H1 (cell line): ENCODE results near the gene IGBP1. TPM values are rescaled to one million over a fixed set of nuclear protein-coding genes. Genes with fewer than 3 reads are reported as not detected.

Experiments
- CTCF ChIA-PET: fragments of 300-600 bp; sonication (Branson Sonifier 250); formaldehyde crosslinking; loops from one replicate; lab custom pipeline; 2021; ENCODE audit not compliant: partially characterized antibody; lab: Charles Lee
- POLR2A ChIA-PET: fragments of 300-600 bp; sonication (Branson Sonifier 250); formaldehyde crosslinking; loops from one replicate; lab custom pipeline; 2021; ENCODE audit warnings: inconsistent platforms; ENCODE audit not compliant: partially characterized antibody; lab: Charles Lee
- DNase-seq, 2 experiments: peaks; one replicate each; pipeline versions ENCODE4 v3.0.0 to v3.0.0-alpha.2; 2010 to 2022; ENCODE audit warnings: low spot score in 2 of 2, low read depth in 1 of 2, mixed read lengths in 1 of 2
- FAIRE-seq: peaks from 2 replicates; lab custom pipeline; 2011; peaks lifted over from hg19 to GRCh38; lab: Jason Lieb, UNC
- H2AFZ ChIP-seq: 2 replicates; pipeline ENCODE4 v1.8.1; 2012; ENCODE audit warnings: low read length, inconsistent platforms
- H2AK5ac ChIP-seq: 2 replicates; pipeline ENCODE4 v1.6.1; 2013; ENCODE audit warnings: low read depth, low read length
- H2BK120ac ChIP-seq: replicated peaks from 2 replicates; pipeline ENCODE3; 2013; ENCODE audit warnings: low read depth, low read length, inconsistent platforms
- H2BK12ac ChIP-seq: 2 replicates; pipeline ENCODE4 v1.6.1; 2013; ENCODE audit warnings: low read depth, low read length
- H2BK15ac ChIP-seq: 2 replicates; pipeline ENCODE4 v1.6.1; 2013; ENCODE audit warnings: low read length
- H2BK20ac ChIP-seq: 2 replicates; pipeline ENCODE4 v1.6.1; 2013; ENCODE audit warnings: low read length
- H2BK5ac ChIP-seq: 2 replicates; pipeline ENCODE4 v1.6.1; 2013; ENCODE audit warnings: low read depth, low read length
- H3K14ac ChIP-seq: 2 replicates; pipeline ENCODE4 v1.6.1; 2013; ENCODE audit warnings: inconsistent platforms; ENCODE audit not compliant: insufficient read length
- H3K18ac ChIP-seq: 2 replicates; pipeline ENCODE4 v1.6.1; 2013; ENCODE audit warnings: low read length; ENCODE audit errors: extremely low read depth
- H3K23ac ChIP-seq: 2 replicates; pipeline ENCODE4 v1.6.1; 2013; ENCODE audit warnings: inconsistent platforms; ENCODE audit not compliant: insufficient read length
- H3K23me2 ChIP-seq: 2 replicates; pipeline ENCODE4 v1.6.1; 2013; ENCODE audit warnings: low read depth, low read length
- H3K27ac ChIP-seq: 2 replicates; pipeline ENCODE4 v1.6.1; 2011; ENCODE audit warnings: low read depth, low read length, inconsistent platforms
- H3K27me3 ChIP-seq, 4 experiments: replicated peaks in 1 of 4; 1 replicate in 1 of 4; 2 replicates in 3 of 4; pipeline versions ENCODE4 v1.6.1 to v1.8.1; 2011 to 2013; ENCODE audit warnings: low read length in 3 of 4, mild to moderate bottlenecking in 3 of 4, inconsistent platforms in 2 of 4, mixed read lengths in 2 of 4, moderate library complexity in 1 of 4; ENCODE audit not compliant: control insufficient read depth in 3 of 4, insufficient read depth in 3 of 4; ENCODE audit errors: extremely low read depth in 1 of 4
- H3K36me3 ChIP-seq, 4 experiments: 2 replicates each; pipeline versions ENCODE4 v1.6.1 to v1.8.1; 2011 to 2013; ENCODE audit warnings: mild to moderate bottlenecking in 4 of 4, low read length in 3 of 4, moderate library complexity in 2 of 4, control low read depth in 1 of 4, inconsistent platforms in 1 of 4; ENCODE audit not compliant: insufficient read depth in 4 of 4, control insufficient read depth in 2 of 4
- H3K4ac ChIP-seq: replicated peaks from 2 replicates; pipeline ENCODE3; 2013; ENCODE audit warnings: low read length, low read depth, mixed read lengths, inconsistent platforms; ENCODE audit not compliant: insufficient read length
- H3K4me1 ChIP-seq, 4 experiments: replicated peaks in 1 of 4; 1 replicate in 1 of 4; 2 replicates in 3 of 4; pipeline versions ENCODE4 v1.6.1 to v1.8.1; 2011 to 2013; ENCODE audit warnings: low read length in 3 of 4, inconsistent platforms in 2 of 4, mixed read lengths in 1 of 4; ENCODE audit not compliant: insufficient read depth in 4 of 4, control insufficient read depth in 3 of 4
- H3K4me2 ChIP-seq, 2 experiments: 2 replicates each; pipeline versions ENCODE4 v1.6.1 to v1.8.1; 2011 to 2013; ENCODE audit warnings: low read depth in 2 of 2, low read length in 2 of 2, control low read depth in 1 of 2, inconsistent platforms in 1 of 2, mild to moderate bottlenecking in 1 of 2; ENCODE audit not compliant: insufficient read depth in 1 of 2
- H3K4me3 ChIP-seq, 4 experiments: fragments of 200-600, 300-600 bp in 1 of 4; sonication (generic), shearing (Covaris generic), sonication (Bioruptor Twin) in 1 of 4; 2 replicates each; pipeline versions ENCODE4 v1.5.1 to v1.8.1; 2011 to 2016; ENCODE audit warnings: low read length in 4 of 4, low read depth in 3 of 4, control low read depth in 2 of 4, inconsistent platforms in 2 of 4, mild to moderate bottlenecking in 2 of 4, mixed read lengths in 1 of 4, moderate library complexity in 1 of 4; ENCODE audit not compliant: insufficient read depth in 2 of 4; ENCODE audit errors: extremely low read depth in 1 of 4
- H3K56ac ChIP-seq: replicated peaks from 2 replicates; pipeline ENCODE3; 2013; ENCODE audit warnings: low read depth, mild to moderate bottlenecking, mixed read lengths, low read length, inconsistent platforms; ENCODE audit not compliant: insufficient read length
- H3K79me1 ChIP-seq: 2 replicates; pipeline ENCODE4 v1.6.1; 2013; ENCODE audit warnings: low read depth, low read length, control low read depth
- H3K79me2 ChIP-seq, 2 experiments: 2 replicates each; pipeline versions ENCODE4 v1.6.1 to v1.8.1; 2012 to 2013; ENCODE audit warnings: low read length in 2 of 2, mild to moderate bottlenecking in 2 of 2, inconsistent platforms in 1 of 2; ENCODE audit not compliant: insufficient read depth in 2 of 2, control insufficient read depth in 1 of 2
- H3K9ac ChIP-seq, 4 experiments: replicated peaks in 1 of 4; 1 replicate in 1 of 4; 2 replicates in 3 of 4; pipeline versions ENCODE4 v1.6.1 to v1.8.1; 2011 to 2013; ENCODE audit warnings: low read depth in 3 of 4, low read length in 3 of 4, control low read depth in 2 of 4, mild to moderate bottlenecking in 2 of 4, moderate library complexity in 2 of 4, inconsistent platforms in 1 of 4; ENCODE audit errors: extremely low read depth in 1 of 4
- H3K9me3 ChIP-seq, 2 experiments: 2 replicates each; pipeline versions ENCODE4 v1.6.1 to v1.8.1; 2012 to 2013; ENCODE audit warnings: mild to moderate bottlenecking in 2 of 2, moderate library complexity in 2 of 2, control low read depth in 1 of 2, inconsistent platforms in 1 of 2, low read depth in 1 of 2, low read length in 1 of 2, mixed read lengths in 1 of 2; ENCODE audit not compliant: insufficient read depth in 2 of 2
- H4K20me1 ChIP-seq, 2 experiments: replicated peaks in 1 of 2; 2 replicates each; pipeline versions ENCODE3 to v1.8.1; 2011 to 2013; ENCODE audit warnings: inconsistent platforms in 2 of 2, low read length in 2 of 2, mild to moderate bottlenecking in 1 of 2; ENCODE audit not compliant: insufficient read depth in 2 of 2, control insufficient read depth in 1 of 2
- H4K5ac ChIP-seq: 2 replicates; pipeline ENCODE4 v1.6.1; 2013; ENCODE audit warnings: low read length, low read depth, mixed read lengths, inconsistent platforms; ENCODE audit not compliant: insufficient read length
- H4K8ac ChIP-seq: 2 replicates; pipeline ENCODE4 v1.8.0; 2013; ENCODE audit warnings: mild to moderate bottlenecking, moderate library complexity, low read length, inconsistent platforms; ENCODE audit not compliant: insufficient read depth; ENCODE audit errors: extremely low read depth
- H4K91ac ChIP-seq: replicated peaks from 2 replicates; pipeline ENCODE3; 2013; ENCODE audit warnings: low read length, mixed read lengths, inconsistent platforms; ENCODE audit not compliant: insufficient read length
- GABPA ChIP-seq: IDR thresholded peaks from 2 replicates; pipeline ENCODE4 v1.6.1; 2011; ENCODE audit warnings: mild to moderate bottlenecking, low read length, moderate library complexity, borderline replicate concordance; ENCODE audit not compliant: insufficient read depth
- SP2 ChIP-seq: IDR thresholded peaks from 2 replicates; pipeline ENCODE4 v1.6.1; 2012; ENCODE audit warnings: mild to moderate bottlenecking, low read length, inconsistent platforms
- WGBS, 2 experiments: shearing (Covaris generic) in 1 of 2; methylation state at CpG; one replicate each; pipeline versions ENCODE4 v1.1.6 to v1.1.7; 2013 to 2015; ENCODE audit warnings: low lambda C conversion rate in 2 of 2, mixed read lengths in 2 of 2, inconsistent platforms in 1 of 2, low coverage in 1 of 2, missing lambda C conversion rate in 1 of 2; ENCODE audit not compliant: insufficient replicate concordance in 2 of 2, insufficient coverage in 1 of 2, insufficient read length in 1 of 2; ENCODE audit errors: extremely low coverage in 1 of 2, missing lambda C conversion rate in 1 of 2; 5-methylcytosine and 5-hydroxymethylcytosine counted together
- polyA plus RNA-seq, 7 experiments: library from polyadenylated mRNA; depleted of rRNA in 3 of 7; stranded (reverse) in 5 of 7; unstranded in 2 of 7; fragments of >200 nt in 5 of 7; fragments of 200-250 nt in 2 of 7; gene quantifications; 1 replicate in 5 of 7; 2 replicates in 1 of 7; 4 replicates in 1 of 7; pipeline versions ENCODE4 v1.2.1 to v1.2.3, GENCODE V29; 2011 to 2013; ENCODE audit warnings: missing spikeins in 2 of 7, mixed read lengths in 2 of 7
- total RNA-seq: library from RNA; stranded (reverse); fragmentation: NEBNext Ultra II Directional; extraction: Animal tissue kit (Norgen Biotek cat#: 25700); gene quantifications from 2 replicates; pipeline ENCODE4 v1.2.1, GENCODE V29; 2021

Gene IGBP1
- total and polyA plus RNA-seq, 2 of the 8 experiments (the other 6 are each of a cell fraction or from before 2014, with no cell fraction given) = 41.3 to 45.4 TPM

DNA sequence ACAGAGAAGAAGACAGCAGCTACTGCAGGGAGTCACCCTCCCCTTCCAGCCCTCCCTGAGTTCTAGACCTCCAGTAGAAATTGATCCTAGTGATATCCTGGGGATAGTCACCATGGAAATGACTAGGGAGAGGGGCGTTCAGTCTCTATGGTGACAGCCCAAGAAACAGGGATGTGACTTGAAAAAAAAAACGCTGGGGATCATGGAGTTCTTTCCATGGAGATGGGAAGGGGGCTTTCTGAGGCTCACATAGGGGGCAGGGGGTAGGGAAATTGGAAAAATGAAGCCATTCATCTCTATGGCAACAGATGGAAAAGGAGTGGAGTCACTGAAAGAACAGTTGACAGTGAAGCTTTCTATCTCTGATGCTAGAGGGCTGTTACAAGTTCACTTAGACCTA is 28.0 kb upstream of the IGBP1 start:
- Histone ChIP-seq H3K36me3 (no peaks in the 10 kb centered on the region), H2AFZ (no peak overlapping the region), H3K4me3 (no peak overlapping the region), H3K4me2 (no peak overlapping the region), H3K14ac (no peak overlapping the region), H3K18ac (no peak overlapping the region), H2BK12ac (no peak overlapping the region), H3K4ac (no peak overlapping the region), H3K79me2 (no peaks in the 10 kb centered on the region), H3K27me3 (no peaks in the 10 kb centered on the region), H3K4me1 (no peaks in the 10 kb centered on the region), H4K8ac (no peak overlapping the region), H4K5ac (no peak overlapping the region), H2BK120ac (no peak overlapping the region), H4K20me1 (no peaks in the 10 kb centered on the region), H3K27ac (no peak overlapping the region), H2AK5ac (no peak overlapping the region), H2BK5ac (no peak overlapping the region), H3K56ac (no peak overlapping the region), H2BK20ac (no peak overlapping the region), H4K91ac (no peak overlapping the region), H2BK15ac (no peak overlapping the region), H3K79me1 (no peaks in the 10 kb centered on the region), H3K23ac (no peak overlapping the region), H3K9me3 (no peaks in the 10 kb centered on the region)
- ChIA-PET POLR2A (no interaction called here), CTCF (interaction anchor here (2.4 kb wide), 1 partner anchor 8 kb away, joined by 12 read pairs; no protein-coding TSS in a partner anchor)
- no peak for DNase-seq
- FAIRE-seq = no peak
- TF ChIP-seq SP2 (no peak), GABPA (no peak)
- TF ChIP-seq, all 59 proteins: peak for 0
- 50% methylated on average over 1 of the region's 2 CpGs; no CpG with 5 or more reads in 1 of the 2 experiments for WGBS, 2 experiments
- no peaks in the 10 kb centered on the region for H3K23me2 ChIP-seq
- H3K9ac ChIP-seq = no peak overlapping the region
